ENCODE data around the gene GPC1. TPM values are rescaled to one million over a fixed set of nuclear protein-coding genes. Genes with fewer than 3 reads are reported as not detected.

Gene GPC1
- total and polyA plus RNA-seq, 2 experiments from 2014 or later = 71.4 to 142 TPM

GRCh38 chr2:240399419-240400324, 35.8 kb upstream of the GPC1 start:
- Histone ChIP-seq H4K20me1 (ENCODE audit: insufficient read depth, poor library complexity, severe bottlenecking) (no peaks in the 10 kb centered on the region), H3K79me2 (no peaks in the 10 kb centered on the region), H3K36me3 (replicated peaks; ENCODE audit: insufficient read depth, low read depth) (no peaks in the 10 kb centered on the region), H2AFZ (no peak overlapping the region), H3K9me2 (replicated peaks; ENCODE audit: insufficient read depth) (no peaks in the 10 kb centered on the region), H3K27ac (no peak overlapping the region), H3K9me3 (ENCODE audit: low read depth) (no peaks in the 10 kb centered on the region), H3K4me1 (ENCODE audit: insufficient read depth) (peaks cover 13% of the 10 kb centered on the region), H3K4me3 (no peak overlapping the region), H3K4me2 (no peak overlapping the region), H3K27me3 (no peaks in the 10 kb centered on the region)
- WGBS (ENCODE audit: low lambda C conversion rate, missing lambda C conversion rate) = 95% methylated on average over 14 of the region's 14 CpGs
- TF ChIP-seq EZH2 (IDR thresholded peaks at IDR 0.05; ENCODE audit: borderline replicate concordance) = no peak
- no peak for TF ChIP-seq EZH2phosphoT487 (IDR thresholded peaks at IDR 0.05; ENCODE audit: low read depth, severe bottlenecking, unreplicated experiment)
- TF ChIP-seq CTCF (IDR thresholded peaks at IDR 0.05; ENCODE audit: poor library complexity) = no peak
- no peak for DNase-seq (ENCODE audit: low spot score)

DNA sequence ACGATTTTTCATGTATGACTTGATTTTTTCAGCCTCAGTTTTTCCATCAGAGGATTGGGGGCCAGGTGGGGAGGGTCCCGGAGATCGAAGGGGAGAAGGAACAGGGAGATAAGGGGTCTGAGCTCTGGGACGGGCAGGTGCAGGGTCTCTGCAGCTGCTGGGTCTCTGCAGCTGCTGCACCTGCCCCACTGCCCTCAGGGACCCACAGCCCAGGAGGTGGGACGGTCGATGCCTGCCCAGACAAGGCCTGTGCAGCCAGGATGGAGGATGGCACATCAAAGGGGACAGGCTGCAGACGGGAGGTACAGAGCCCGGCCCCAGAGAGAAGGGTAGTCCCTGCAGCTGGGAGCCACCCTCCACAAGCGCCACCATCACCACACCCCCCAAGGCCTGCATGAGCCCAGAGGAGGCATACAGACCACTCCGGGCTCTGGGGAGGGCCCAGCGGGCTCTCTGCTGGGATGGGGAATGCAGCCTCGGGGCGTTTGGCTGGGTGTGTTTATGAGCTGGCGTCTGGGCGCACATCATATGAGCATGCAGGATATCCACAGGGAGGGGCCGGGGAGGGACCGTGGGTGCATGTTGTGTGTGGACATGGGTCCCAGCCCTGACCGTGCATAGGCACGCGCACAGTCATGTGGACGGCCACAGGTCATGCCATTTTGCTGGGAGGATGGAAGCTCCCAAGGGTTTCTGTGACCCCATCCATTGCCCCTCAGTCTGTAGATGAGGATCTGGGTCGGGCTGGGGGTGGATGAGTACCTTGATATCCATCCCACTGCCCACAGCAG, 34.9 kb upstream of the GPC1 start:
- no peak overlapping the region for H3K27ac ChIP-seq
- TF ChIP-seq CTCF (IDR thresholded peaks at IDR 0.05; ENCODE audit: poor library complexity) (no peak), EZH2phosphoT487 (IDR thresholded peaks at IDR 0.05; ENCODE audit: low read depth, severe bottlenecking, unreplicated experiment) (no peak), EZH2 (IDR thresholded peaks at IDR 0.05; ENCODE audit: borderline replicate concordance) (no peak)
- no peaks in the 10 kb centered on the region for H3K27me3 ChIP-seq
- no peak for DNase-seq (ENCODE audit: low spot score)
- H3K9me3 ChIP-seq (ENCODE audit: low read depth) = no peaks in the 10 kb centered on the region
- WGBS (ENCODE audit: low lambda C conversion rate, missing lambda C conversion rate) = 88% methylated on average over 22 of the region's 22 CpGs
- no peaks in the 10 kb centered on the region for H4K20me1 ChIP-seq (ENCODE audit: insufficient read depth, poor library complexity, severe bottlenecking)
- H3K4me2 ChIP-seq = no peak overlapping the region
- H3K79me2 ChIP-seq = no peaks in the 10 kb centered on the region
- no peaks in the 10 kb centered on the region for H3K9me2 ChIP-seq (replicated peaks; ENCODE audit: insufficient read depth)
- H3K4me3 ChIP-seq = no peak overlapping the region
- peaks cover 13% of the 10 kb centered on the region for H3K4me1 ChIP-seq (ENCODE audit: insufficient read depth)
- H2AFZ ChIP-seq = no peak overlapping the region
- no peaks in the 10 kb centered on the region for H3K36me3 ChIP-seq (replicated peaks; ENCODE audit: insufficient read depth, low read depth)

- H3K4me1 ChIP-seq (ENCODE audit: insufficient read depth) = peaks cover 13% of the 10 kb centered on the region
- 93% methylated on average over 12 of the region's 12 CpGs for WGBS (ENCODE audit: low lambda C conversion rate, missing lambda C conversion rate)
- no peak for DNase-seq (ENCODE audit: low spot score)
- no peaks in the 10 kb centered on the region for H3K9me3 ChIP-seq (ENCODE audit: low read depth)
- H3K4me2 ChIP-seq = no peak overlapping the region
- H3K27me3 ChIP-seq = no peaks in the 10 kb centered on the region
- H3K36me3 ChIP-seq (replicated peaks; ENCODE audit: insufficient read depth, low read depth) = no peaks in the 10 kb centered on the region
- no peak overlapping the region for H3K27ac ChIP-seq
- H2AFZ ChIP-seq = no peak overlapping the region
- no peaks in the 10 kb centered on the region for H4K20me1 ChIP-seq (ENCODE audit: insufficient read depth, poor library complexity, severe bottlenecking)
- no peak overlapping the region for H3K4me3 ChIP-seq
- no peaks in the 10 kb centered on the region for H3K79me2 ChIP-seq
- TF ChIP-seq EZH2phosphoT487 (IDR thresholded peaks at IDR 0.05; ENCODE audit: low read depth, severe bottlenecking, unreplicated experiment) (no peak), EZH2 (IDR thresholded peaks at IDR 0.05; ENCODE audit: borderline replicate concordance) (no peak), CTCF (IDR thresholded peaks at IDR 0.05; ENCODE audit: poor library complexity) (no peak)
- no peaks in the 10 kb centered on the region for H3K9me2 ChIP-seq (replicated peaks; ENCODE audit: insufficient read depth)
Measured at GRCh38 chr2:240401308-240401707, 34.2 kb upstream of the GPC1 start.
